AML-193 (cell line): ENCODE data around the gene CHST15.
"Not testable (repeated sequence)": the region's sequence is repeated elsewhere in the genome, so short reads cannot be mapped to it uniquely, and the experiment has no call there.

ENCODE experiments used
- DNase-seq, 2 experiments: peaks; one replicate each; lab custom pipeline; 2025; lab: John Stamatoyannopoulos, UW

The CHST15 gene

GRCh38 chr10:124043310-124044142 is 49.9 kb downstream of the CHST15 start:
- no peak for DNase-seq

- DNase-seq = no peak
Observed at GRCh38 chr10:124042656-124043309, 50.6 kb downstream of the CHST15 start.

DNA sequence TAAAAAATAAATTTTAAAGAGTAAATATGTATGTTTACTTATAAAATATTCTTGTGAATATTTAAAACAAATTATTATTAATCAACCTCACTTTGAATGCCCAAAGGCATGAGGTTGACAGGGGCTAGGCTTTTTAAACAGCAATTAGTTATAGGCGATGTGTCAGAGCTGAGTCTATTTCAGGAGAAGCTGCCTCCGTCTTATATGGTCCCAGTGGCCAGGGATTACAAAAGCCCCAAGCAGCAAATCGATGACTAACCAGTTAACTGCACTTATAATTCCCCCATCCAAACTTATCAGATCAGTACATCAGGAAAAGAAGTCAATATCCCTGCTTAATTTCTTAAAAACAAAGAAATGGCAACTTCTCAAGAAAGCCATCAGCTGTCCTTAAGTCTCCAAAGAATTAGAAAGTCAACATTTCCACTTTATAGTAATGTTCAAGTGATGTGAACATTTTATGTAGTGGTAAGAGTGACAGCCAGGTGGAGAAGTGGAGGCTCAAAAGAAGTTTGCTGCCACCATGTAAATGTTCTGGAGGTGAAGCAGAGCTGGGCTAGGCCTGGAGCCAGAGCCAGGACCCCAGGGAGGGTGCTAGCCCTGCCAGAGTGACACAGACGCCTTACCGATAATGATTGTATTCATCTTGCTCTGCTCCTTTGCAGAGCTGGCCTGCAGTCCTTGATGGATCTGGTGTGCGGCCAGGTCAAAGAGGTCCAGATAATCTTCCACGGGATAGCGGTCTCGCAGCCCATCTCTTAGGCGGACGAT is 51.5 kb downstream of the CHST15 start:
- DNase-seq = no peak

DNA sequence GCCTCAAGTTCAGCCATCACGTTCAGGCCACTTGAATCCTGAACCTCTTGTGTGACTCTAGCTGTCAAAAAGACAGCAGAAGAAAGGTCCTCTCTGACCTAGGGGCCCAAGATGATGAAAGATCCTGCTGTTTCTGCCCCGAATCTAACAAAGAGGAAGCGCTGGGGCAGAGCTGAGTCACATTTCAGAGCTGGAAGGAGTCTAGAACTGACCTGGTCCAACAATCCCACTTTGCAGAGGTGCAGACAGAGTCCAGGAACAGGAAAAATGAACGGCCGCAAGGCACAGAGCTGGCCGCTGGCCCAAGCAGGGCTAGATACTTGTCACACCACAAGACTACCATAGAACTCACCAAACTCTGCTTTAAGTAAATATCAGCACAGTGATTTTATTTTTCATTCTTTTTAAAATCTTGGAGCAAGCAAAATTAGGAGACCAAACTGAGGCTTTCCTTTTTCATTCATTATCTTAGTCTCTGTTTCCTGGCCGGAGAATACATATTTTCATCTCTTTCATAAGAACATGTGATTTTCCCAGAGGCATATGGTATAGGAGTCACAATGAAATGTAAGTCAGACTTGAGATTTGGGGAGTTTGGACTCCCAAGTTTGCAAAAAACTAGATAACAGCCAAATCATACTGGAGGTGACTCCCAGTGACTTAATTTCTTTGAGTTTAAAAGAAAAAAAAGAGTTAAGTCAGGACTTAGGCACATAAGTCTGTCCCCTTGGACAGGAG is 52.8 kb downstream of the CHST15 start:
- DNase-seq = peak in 1 of 2 experiments; percentile 5

DNA sequence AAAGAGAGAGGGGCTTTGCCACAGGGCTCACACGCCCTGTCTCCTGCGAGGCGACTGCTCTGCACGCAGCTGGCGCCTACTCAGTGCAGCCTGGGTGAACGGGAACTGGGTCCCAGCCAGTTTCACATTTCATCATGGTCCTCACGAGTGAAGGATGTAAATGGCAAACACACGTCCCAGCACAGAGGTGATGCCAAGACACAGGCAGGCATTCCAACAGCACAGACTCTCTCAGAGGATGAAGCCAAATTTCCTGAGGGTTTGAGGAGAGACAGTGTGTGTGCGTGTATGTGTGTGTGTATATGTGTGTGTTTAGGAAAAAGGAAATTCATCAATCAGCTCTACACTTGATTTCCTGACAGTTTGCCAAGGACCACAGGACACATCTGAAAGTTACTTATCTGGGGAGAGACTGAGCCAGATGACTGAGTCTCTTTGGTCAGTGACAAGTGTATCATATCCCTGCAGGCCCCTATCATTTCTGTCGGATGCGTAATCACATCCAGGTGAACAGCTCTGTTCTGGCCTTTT is 53.9 kb downstream of the CHST15 start:
- no peak for DNase-seq

- DNase-seq = no peak
Observed at GRCh38 chr10:124037784-124038183, 55.6 kb downstream of the CHST15 start.

- DNase-seq = no peak
Observed at GRCh38 chr10:124037286-124037685, 56.1 kb downstream of the CHST15 start.

- DNase-seq = no peak
Observed at GRCh38 chr10:124036746-124037145, 56.7 kb downstream of the CHST15 start.

DNA sequence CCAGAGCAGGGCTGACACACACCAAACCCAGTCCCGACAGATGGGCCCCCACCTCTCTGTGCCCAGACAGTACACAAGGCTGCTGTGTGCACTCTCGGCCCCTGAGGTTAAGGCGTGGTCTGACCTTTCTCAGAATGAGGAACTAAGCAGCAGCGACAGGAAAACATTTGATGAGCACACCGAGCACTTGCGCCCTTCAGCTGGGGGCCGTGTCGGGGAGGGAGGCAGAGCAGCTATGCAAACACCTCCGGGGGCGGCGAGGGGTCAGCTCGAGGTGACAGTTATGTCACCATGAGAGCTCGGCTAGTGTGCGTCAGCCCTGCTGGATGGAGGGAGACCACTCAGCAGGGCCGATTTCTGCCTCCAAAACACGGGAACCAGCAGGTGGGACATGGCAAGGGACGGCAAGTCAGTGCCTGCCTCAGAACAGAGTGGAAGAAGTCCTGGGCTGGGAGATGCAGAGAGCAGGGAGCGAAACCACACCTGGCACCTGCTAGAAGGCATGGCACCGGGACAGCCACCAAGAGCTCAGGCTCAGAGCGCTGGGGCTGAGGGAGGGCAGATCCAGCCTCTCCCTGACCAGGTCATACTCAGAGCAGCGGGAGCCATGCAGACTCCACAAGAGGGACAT is 57.4 kb downstream of the CHST15 start:
- peak; percentile 63 to 87 for DNase-seq

DNA sequence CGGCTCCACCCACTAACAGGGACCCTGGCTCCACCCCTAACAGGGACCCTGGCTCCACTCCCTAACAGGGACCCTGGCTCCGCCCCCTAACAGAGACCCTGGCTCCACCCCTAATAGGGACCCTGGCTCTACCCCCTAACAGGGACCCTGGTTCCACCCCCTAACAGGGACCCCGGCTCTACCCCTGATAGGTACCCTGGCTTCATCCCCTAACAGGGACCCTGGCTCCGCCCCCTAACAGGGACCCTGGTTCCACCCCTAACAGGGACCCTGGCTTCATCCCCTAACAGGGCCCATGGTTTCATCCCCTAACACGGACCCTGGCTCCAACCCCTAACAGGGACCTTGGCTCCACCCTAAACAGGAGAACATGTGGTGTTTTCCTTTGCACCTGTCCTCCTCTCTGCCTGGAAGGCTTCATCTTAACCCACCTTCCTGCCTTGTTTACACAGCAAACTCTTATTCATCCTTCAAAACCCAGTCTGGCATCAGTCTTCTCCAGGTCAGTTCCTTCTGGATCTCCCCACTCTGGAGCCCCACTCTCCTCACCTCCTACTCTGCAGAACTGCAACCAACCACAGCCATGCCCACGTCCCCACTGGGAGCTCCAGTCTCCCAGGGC is 58.0 kb downstream of the CHST15 start:
- peak in 1 of 2 experiments; percentile 36 for DNase-seq

GRCh38 chr10:124034576-124035305 is 58.7 kb downstream of the CHST15 start:
- not testable (repeated sequence) for DNase-seq

- no peak for DNase-seq
Observed at GRCh38 chr10:124033887-124034218, 59.5 kb downstream of the CHST15 start.

- no peak for DNase-seq
Observed at GRCh38 chr10:124032971-124033886, 60.2 kb downstream of the CHST15 start.

DNA sequence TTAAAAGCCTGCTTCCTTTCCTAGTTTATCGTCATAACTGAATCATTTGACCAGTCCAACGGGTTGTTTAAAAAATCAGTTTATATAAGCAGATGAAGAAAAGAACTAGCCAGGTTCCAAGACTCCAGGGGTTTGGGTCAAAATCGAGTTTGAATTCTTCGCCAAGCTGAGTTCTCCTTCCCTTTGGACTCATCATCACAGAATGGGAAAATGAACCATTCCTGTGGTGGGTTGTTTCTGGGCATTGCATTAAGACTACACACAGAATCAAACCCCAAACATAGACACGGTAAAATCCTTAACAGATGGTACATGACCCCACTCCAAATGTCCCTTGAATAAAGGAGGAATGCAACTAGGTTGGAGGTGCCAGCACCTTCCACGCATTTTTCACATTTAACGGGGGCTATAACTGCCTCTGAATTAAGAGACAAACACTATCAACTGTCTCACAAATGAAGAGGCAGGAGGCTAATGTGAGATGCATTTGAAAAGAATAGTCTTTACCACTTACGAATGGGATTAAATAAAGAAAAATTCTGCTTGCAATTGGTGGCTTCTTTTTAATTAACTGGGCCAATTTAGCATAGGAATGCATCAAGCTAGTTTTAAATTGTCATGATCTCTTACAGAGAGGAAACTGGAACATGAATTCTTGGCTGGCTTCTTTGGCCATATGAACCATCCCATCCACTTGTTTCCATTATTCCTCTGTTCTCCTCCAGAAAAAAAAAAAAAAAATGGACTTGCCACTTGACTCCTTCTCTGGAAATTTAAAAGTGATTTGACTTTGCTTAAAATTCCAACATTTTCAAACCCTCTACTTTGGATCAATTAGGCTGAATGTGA is 61.1 kb downstream of the CHST15 start:
- no peak for DNase-seq

GRCh38 chr10:124030492-124031110 is 62.8 kb downstream of the CHST15 start:
- DNase-seq = no peak

DNA sequence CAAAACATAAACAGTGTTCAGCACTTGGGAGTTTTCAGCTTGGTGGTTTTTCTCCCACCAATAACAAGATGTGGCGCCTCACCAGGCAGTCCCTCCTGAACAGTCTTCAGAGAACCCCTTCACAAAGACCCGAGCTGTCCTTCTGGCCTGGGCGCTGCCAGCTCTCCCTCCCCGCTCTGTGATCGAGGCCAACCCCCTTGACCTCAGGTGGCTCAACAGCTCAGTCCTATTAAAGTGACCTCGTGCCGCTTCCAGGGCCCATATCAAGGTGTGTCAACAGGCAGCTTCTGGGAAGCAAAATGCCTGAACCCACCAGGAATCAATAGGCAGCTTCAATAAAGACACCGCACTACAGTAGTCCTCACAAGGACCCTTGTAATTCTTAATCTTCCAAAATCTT is 63.3 kb downstream of the CHST15 start:
- DNase-seq = no peak

- no peak for DNase-seq
Observed at GRCh38 chr10:124029559-124029958, 63.8 kb downstream of the CHST15 start.
